WTC11 (cell line): Measurements from ENCODE around the gene PAMR1. TPM values are rescaled to one million over a fixed set of nuclear protein-coding genes. Genes with fewer than 3 reads are reported as not detected.

Experiments used
- ATAC-seq: fragments of 200-7000 bp; cut with Tn5 transposase; 2 replicates; pipeline ENCODE4 v1.10.0; 2021; ENCODE audit warnings: mild to moderate bottlenecking, moderate library complexity
- CTCF ChIA-PET: fragments of 300-600 bp; sonication (Branson Sonifier 250); formaldehyde crosslinking; loops from one replicate; lab custom pipeline; 2021; ENCODE audit warnings: antibody characterized with exemption; lab: Charles Lee
- POLR2A ChIA-PET: fragments of 350-600 bp; sonication (Branson Sonifier 250); formaldehyde crosslinking; loops from one replicate; lab custom pipeline; 2021; ENCODE audit warnings: antibody characterized with exemption; lab: Charles Lee
- DNase-seq: peaks from one replicate; pipeline ENCODE4 v3.0.0; 2021; ENCODE audit warnings: low spot score
- H3K27ac Mint-ChIP-seq: 2 replicates; pipeline ENCODE4 v1.8.0; 2021; ENCODE audit warnings: mixed read lengths
- H3K27me3 Mint-ChIP-seq: 2 replicates; pipeline ENCODE4 v1.8.0; 2021; ENCODE audit warnings: low read depth, mild to moderate bottlenecking, moderate library complexity, mixed read lengths
- H3K36me3 Mint-ChIP-seq: 2 replicates; pipeline ENCODE4 v1.8.0; 2021; ENCODE audit warnings: mixed read lengths
- H3K4me1 Mint-ChIP-seq: 2 replicates; pipeline ENCODE4 v1.8.0; 2022; ENCODE audit warnings: mixed read lengths
- H3K4me3 Mint-ChIP-seq: 2 replicates; pipeline ENCODE4 v1.8.0; 2021; ENCODE audit warnings: mild to moderate bottlenecking, moderate library complexity, mixed read lengths
- H3K9me3 Mint-ChIP-seq: 2 replicates; pipeline ENCODE4 v1.8.0; 2021; ENCODE audit warnings: mixed read lengths
- CREM ChIP-seq: sonication (generic); formaldehyde crosslinking; IDR thresholded peaks from 2 replicates; pipeline ENCODE4 v1.8.1; 2022; ENCODE audit warnings: mild to moderate bottlenecking, missing genetic modification reagents, moderate library complexity
- EMX1 ChIP-seq: fragments of 250-450 bp; sonication (Bioruptor Pico); IDR thresholded peaks from 2 replicates; pipeline ENCODE4 v1.8.0; 2021; ENCODE audit warnings: mild to moderate bottlenecking
- ESRRA ChIP-seq: sonication (generic); formaldehyde crosslinking; IDR thresholded peaks from 2 replicates; pipeline ENCODE4 v1.8.1; 2022; ENCODE audit warnings: mild to moderate bottlenecking, missing genetic modification reagents, borderline replicate concordance
- FOXP1 ChIP-seq: sonication (generic); formaldehyde crosslinking; IDR thresholded peaks from 2 replicates; pipeline ENCODE4 v1.8.0; 2022; ENCODE audit warnings: missing genetic modification reagents, mild to moderate bottlenecking, moderate library complexity, borderline replicate concordance
- JAZF1 ChIP-seq: fragments of 250-450 bp; sonication (Bioruptor Pico); IDR thresholded peaks from 2 replicates; pipeline ENCODE4 v1.9.0; 2021; ENCODE audit warnings: moderate library complexity, mild to moderate bottlenecking, inconsistent platforms
- KAT7 ChIP-seq: sonication (generic); formaldehyde crosslinking; IDR thresholded peaks from 2 replicates; pipeline ENCODE4 v1.8.1; 2023; ENCODE audit warnings: missing genetic modification reagents, mild to moderate bottlenecking, borderline replicate concordance
- MXD4 ChIP-seq: fragments of 250-450 bp; sonication (Bioruptor Pico); IDR thresholded peaks from 2 replicates; pipeline ENCODE4 v1.8.0; 2021; ENCODE audit warnings: mild to moderate bottlenecking, moderate library complexity, borderline replicate concordance
- NR1H2 ChIP-seq: sonication (generic); formaldehyde crosslinking; IDR thresholded peaks from 2 replicates; pipeline ENCODE4 v1.9.0; 2021; ENCODE audit warnings: mild to moderate bottlenecking, moderate library complexity, missing genetic modification reagents
- PRRX2 ChIP-seq: fragments of 250-450 bp; sonication (Bioruptor Pico); IDR thresholded peaks from 2 replicates; pipeline ENCODE4 v1.8.0; 2021; ENCODE audit warnings: mild to moderate bottlenecking
- RELA ChIP-seq: sonication (generic); formaldehyde crosslinking; IDR thresholded peaks from 2 replicates; pipeline ENCODE4 v1.8.1; 2022; ENCODE audit warnings: missing genetic modification reagents, mild to moderate bottlenecking, borderline replicate concordance
- TEAD1 ChIP-seq: sonication (generic); formaldehyde crosslinking; IDR thresholded peaks from 2 replicates; pipeline ENCODE4 v1.8.0; 2022; ENCODE audit warnings: mild to moderate bottlenecking, missing genetic modification reagents
- ZNF121 ChIP-seq: sonication (generic); formaldehyde crosslinking; IDR thresholded peaks from 2 replicates; pipeline ENCODE4 v1.8.0; 2023; ENCODE audit warnings: missing genetic modification reagents
- ZNF219 ChIP-seq: sonication (generic); formaldehyde crosslinking; IDR thresholded peaks from 2 replicates; pipeline ENCODE4 v1.8.0; 2023; ENCODE audit warnings: missing genetic modification reagents, mild to moderate bottlenecking, borderline replicate concordance
- ZNF263 ChIP-seq: sonication (generic); formaldehyde crosslinking; IDR thresholded peaks from 2 replicates; pipeline ENCODE4 v1.8.1; 2022; ENCODE audit warnings: low read depth, mild to moderate bottlenecking, moderate library complexity, missing genetic modification reagents
- ZNF317 ChIP-seq: sonication (generic); formaldehyde crosslinking; IDR thresholded peaks from 2 replicates; pipeline ENCODE4 v1.8.1; 2023; ENCODE audit warnings: low read depth, mild to moderate bottlenecking, moderate library complexity, missing genetic modification reagents, borderline replicate concordance
- total RNA-seq: library from RNA; stranded (reverse); gene quantifications from 3 replicates; pipeline ENCODE4 v1.2.3, GENCODE V29; 2021
- TF ChIP-seq, protein P1 (sequence below): sonication (generic); formaldehyde crosslinking; conservative IDR thresholded peaks from 2 replicates; pipeline ENCODE4 v1.8.1; 2023; ENCODE audit warnings: mild to moderate bottlenecking, low read depth, missing genetic modification reagents, moderate library complexity
- TF ChIP-seq, protein P2 (sequence below): sonication (generic); formaldehyde crosslinking; IDR thresholded peaks from 2 replicates; pipeline ENCODE4 v1.8.0; 2022; ENCODE audit warnings: mild to moderate bottlenecking, missing genetic modification reagents
- TF ChIP-seq, protein P3 (sequence below): sonication (generic); formaldehyde crosslinking; IDR thresholded peaks from 2 replicates; pipeline ENCODE4 v1.8.1; 2023; ENCODE audit warnings: mild to moderate bottlenecking, moderate library complexity, missing genetic modification reagents
- TF ChIP-seq, protein P4 (sequence below): fragments of 250-450 bp; sonication (Bioruptor Pico); IDR thresholded peaks from 2 replicates; pipeline ENCODE4 v1.9.0; 2021; ENCODE audit warnings: mild to moderate bottlenecking
- TF ChIP-seq, protein P5 (sequence below): fragments of 250-450 bp; sonication (Bioruptor Pico); IDR thresholded peaks from 2 replicates; pipeline ENCODE4 v1.9.0; 2021; ENCODE audit warnings: mild to moderate bottlenecking
- TF ChIP-seq, protein P6 (sequence below): fragments of 250-450 bp; sonication (Bioruptor Pico); conservative IDR thresholded peaks from 2 replicates; pipeline ENCODE4 v1.9.0; 2021; ENCODE audit warnings: mild to moderate bottlenecking
- TF ChIP-seq, protein P7 (sequence below): sonication (generic); formaldehyde crosslinking; IDR thresholded peaks from 2 replicates; pipeline ENCODE4 v1.8.0; 2023; ENCODE audit warnings: missing genetic modification reagents

Gene PAMR1
- total RNA-seq, 1 experiment from 2014 or later: 3.2 TPM

DNA sequence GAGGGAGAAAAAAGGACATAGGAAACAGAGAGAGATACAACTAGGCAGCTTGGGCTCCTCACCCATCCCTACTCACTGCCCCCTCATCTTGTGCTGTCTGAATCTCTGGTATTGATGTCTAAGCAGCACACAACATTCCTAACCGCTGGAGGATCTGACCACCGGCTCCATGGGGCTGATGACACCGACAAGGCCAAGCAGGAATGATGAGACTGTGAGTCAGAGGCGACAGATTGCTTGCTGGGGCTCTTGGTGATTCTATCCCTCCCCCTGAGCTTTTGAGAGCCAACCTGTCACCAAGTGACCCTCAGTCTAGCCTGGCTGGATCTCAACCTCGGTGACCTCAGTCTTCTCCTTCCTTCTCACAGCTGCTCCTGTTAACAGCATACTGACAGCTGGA is 13.8 kb downstream of the PAMR1 start:
- no peak for ATAC-seq
- TF ChIP-seq, protein P1, sequence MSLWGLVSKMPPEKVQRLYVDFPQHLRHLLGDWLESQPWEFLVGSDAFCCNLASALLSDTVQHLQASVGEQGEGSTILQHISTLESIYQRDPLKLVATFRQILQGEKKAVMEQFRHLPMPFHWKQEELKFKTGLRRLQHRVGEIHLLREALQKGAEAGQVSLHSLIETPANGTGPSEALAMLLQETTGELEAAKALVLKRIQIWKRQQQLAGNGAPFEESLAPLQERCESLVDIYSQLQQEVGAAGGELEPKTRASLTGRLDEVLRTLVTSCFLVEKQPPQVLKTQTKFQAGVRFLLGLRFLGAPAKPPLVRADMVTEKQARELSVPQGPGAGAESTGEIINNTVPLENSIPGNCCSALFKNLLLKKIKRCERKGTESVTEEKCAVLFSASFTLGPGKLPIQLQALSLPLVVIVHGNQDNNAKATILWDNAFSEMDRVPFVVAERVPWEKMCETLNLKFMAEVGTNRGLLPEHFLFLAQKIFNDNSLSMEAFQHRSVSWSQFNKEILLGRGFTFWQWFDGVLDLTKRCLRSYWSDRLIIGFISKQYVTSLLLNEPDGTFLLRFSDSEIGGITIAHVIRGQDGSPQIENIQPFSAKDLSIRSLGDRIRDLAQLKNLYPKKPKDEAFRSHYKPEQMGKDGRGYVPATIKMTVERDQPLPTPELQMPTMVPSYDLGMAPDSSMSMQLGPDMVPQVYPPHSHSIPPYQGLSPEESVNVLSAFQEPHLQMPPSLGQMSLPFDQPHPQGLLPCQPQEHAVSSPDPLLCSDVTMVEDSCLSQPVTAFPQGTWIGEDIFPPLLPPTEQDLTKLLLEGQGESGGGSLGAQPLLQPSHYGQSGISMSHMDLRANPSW (CRISPR knock-in tag): no peak
- TF ChIP-seq FOXP1 (CRISPR knock-in tag): no peak
- no peak for TF ChIP-seq MXD4 (CRISPR knock-in tag)
- TF ChIP-seq, protein P2, sequence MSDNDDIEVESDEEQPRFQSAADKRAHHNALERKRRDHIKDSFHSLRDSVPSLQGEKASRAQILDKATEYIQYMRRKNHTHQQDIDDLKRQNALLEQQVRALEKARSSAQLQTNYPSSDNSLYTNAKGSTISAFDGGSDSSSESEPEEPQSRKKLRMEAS (CRISPR knock-in tag): no peak
- TF ChIP-seq, protein P3, sequence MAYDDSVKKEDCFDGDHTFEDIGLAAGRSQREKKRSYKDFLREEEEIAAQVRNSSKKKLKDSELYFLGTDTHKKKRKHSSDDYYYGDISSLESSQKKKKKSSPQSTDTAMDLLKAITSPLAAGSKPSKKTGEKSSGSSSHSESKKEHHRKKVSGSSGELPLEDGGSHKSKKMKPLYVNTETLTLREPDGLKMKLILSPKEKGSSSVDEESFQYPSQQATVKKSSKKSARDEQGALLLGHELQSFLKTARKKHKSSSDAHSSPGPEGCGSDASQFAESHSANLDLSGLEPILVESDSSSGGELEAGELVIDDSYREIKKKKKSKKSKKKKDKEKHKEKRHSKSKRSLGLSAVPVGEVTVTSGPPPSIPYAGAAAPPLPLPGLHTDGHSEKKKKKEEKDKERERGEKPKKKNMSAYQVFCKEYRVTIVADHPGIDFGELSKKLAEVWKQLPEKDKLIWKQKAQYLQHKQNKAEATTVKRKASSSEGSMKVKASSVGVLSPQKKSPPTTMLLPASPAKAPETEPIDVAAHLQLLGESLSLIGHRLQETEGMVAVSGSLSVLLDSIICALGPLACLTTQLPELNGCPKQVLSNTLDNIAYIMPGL (CRISPR knock-in tag): no peak
- no peak for TF ChIP-seq NR1H2 (CRISPR knock-in tag)
- no peak for TF ChIP-seq CREM (CRISPR knock-in tag)
- TF ChIP-seq, protein P4, sequence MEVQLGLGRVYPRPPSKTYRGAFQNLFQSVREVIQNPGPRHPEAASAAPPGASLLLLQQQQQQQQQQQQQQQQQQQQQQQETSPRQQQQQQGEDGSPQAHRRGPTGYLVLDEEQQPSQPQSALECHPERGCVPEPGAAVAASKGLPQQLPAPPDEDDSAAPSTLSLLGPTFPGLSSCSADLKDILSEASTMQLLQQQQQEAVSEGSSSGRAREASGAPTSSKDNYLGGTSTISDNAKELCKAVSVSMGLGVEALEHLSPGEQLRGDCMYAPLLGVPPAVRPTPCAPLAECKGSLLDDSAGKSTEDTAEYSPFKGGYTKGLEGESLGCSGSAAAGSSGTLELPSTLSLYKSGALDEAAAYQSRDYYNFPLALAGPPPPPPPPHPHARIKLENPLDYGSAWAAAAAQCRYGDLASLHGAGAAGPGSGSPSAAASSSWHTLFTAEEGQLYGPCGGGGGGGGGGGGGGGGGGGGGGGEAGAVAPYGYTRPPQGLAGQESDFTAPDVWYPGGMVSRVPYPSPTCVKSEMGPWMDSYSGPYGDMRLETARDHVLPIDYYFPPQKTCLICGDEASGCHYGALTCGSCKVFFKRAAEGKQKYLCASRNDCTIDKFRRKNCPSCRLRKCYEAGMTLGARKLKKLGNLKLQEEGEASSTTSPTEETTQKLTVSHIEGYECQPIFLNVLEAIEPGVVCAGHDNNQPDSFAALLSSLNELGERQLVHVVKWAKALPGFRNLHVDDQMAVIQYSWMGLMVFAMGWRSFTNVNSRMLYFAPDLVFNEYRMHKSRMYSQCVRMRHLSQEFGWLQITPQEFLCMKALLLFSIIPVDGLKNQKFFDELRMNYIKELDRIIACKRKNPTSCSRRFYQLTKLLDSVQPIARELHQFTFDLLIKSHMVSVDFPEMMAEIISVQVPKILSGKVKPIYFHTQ (CRISPR knock-in tag): no peak
- TF ChIP-seq, protein P5, sequence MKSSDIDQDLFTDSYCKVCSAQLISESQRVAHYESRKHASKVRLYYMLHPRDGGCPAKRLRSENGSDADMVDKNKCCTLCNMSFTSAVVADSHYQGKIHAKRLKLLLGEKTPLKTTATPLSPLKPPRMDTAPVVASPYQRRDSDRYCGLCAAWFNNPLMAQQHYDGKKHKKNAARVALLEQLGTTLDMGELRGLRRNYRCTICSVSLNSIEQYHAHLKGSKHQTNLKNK (CRISPR knock-in tag): no peak
- no peak for TF ChIP-seq TEAD1 (CRISPR knock-in tag)
- TF ChIP-seq JAZF1 (CRISPR knock-in tag): no peak
- no peak for TF ChIP-seq EMX1 (CRISPR knock-in tag)
- TF ChIP-seq PRRX2 (CRISPR knock-in tag): no peak
- no peak for TF ChIP-seq RELA (CRISPR knock-in tag)
- no peak for TF ChIP-seq ESRRA (CRISPR knock-in tag)
- ChIA-PET CTCF (no interaction called here), POLR2A (no interaction called here)
- Mint-ChIP-seq H3K27ac (no peak overlapping the region), H3K9me3 (peaks cover 22% of the 10 kb centered on the region), H3K4me1 (peaks cover 3% of the 10 kb centered on the region; the same call in 1 of the 2 replicates), H3K4me3 (no peak overlapping the region), H3K36me3 (peaks cover 20% of the 10 kb centered on the region), H3K27me3 (peaks cover 76% of the 10 kb centered on the region)
- no peak for DNase-seq

DNA sequence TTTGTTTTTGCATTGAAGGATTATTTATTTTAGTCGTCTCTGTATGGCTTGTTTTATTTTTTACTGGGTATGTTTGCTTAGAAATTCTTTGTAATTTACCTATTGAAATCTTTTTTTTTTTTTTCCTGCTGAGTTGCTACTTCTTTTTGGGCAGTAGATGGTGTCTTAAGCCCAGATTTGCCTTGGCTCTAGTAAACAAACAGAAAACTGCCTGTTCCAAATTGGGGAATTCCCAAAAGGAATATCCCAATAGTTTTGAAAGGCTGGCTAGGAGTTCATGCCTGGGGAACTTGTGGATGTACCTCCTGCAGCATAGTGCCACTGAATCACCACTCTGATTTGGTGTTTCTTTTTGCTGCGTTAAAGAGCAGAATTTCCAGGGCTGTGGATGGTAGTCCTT is 17.7 kb downstream of the PAMR1 start:
- CTCF ChIA-PET: interaction anchor here (1.6 kb wide), 1 partner anchor 20 kb away, joined by 4 read pairs; no protein-coding TSS in a partner anchor
- Mint-ChIP-seq H3K36me3 (peaks cover 30% of the 10 kb centered on the region), H3K4me1 (peaks cover 2% of the 10 kb centered on the region; the same call in 1 of the 2 replicates), H3K9me3 (peaks cover 59% of the 10 kb centered on the region), H3K27ac (no peak overlapping the region), H3K4me3 (no peak overlapping the region), H3K27me3 (peaks cover 96% of the 10 kb centered on the region)
- POLR2A ChIA-PET: interaction anchor here (0.6 kb wide), 1 partner anchor 310 kb away, joined by 4 read pairs; no protein-coding TSS in a partner anchor
- no peak for DNase-seq
- no peak for ATAC-seq
- TF ChIP-seq ZNF317 (CRISPR knock-in tag) (no peak), ZNF263 (CRISPR knock-in tag) (no peak), ZNF121 (CRISPR knock-in tag) (no peak), ZNF219 (CRISPR knock-in tag) (no peak), EMX1 (CRISPR knock-in tag) (no peak), KAT7 (CRISPR knock-in tag) (no peak)
- TF ChIP-seq, protein P6, sequence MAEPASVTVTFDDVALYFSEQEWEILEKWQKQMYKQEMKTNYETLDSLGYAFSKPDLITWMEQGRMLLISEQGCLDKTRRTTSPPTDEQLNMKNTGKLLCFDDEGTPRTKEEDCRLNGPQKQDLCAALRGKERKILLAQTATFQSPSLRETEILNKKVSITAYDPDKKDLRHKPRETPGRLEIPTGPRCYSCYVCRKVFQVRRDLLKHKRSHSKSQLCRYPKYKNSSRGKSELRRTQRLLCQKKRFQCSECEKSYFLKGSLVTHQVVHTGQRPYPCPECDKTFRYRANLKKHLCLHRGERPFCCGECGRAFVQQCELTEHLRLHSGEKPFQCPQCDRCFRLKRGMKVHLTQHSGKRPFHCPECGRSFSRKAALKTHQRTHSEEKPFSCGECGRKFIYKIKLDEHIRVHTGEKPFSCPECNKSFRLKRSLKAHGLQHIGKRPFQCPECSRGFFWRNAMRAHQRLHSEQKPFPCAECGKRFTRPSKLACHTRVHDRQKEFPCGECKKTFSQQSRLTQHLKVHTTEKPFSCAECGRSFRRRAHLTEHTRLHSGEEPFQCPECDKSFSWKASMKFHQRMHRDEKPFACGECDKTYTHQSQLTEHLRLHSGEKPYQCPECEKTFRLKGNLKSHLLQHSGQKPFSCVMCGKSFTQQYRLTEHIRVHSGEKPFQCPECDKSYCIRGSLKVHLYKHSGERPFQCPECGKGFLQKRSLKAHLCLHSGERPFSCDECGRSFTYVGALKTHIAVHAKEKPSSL (CRISPR knock-in tag): no peak
- TF ChIP-seq, protein P7, sequence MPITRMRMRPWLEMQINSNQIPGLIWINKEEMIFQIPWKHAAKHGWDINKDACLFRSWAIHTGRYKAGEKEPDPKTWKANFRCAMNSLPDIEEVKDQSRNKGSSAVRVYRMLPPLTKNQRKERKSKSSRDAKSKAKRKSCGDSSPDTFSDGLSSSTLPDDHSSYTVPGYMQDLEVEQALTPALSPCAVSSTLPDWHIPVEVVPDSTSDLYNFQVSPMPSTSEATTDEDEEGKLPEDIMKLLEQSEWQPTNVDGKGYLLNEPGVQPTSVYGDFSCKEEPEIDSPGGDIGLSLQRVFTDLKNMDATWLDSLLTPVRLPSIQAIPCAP (CRISPR knock-in tag): no peak
- TF ChIP-seq, protein P2 (CRISPR knock-in tag): no peak
